Esophagus mucosa (tissue), 1 donor: Measurements from ENCODE around the gene FGD2. TPM values are rescaled to one million over a fixed set of nuclear protein-coding genes. Genes with fewer than 3 reads are reported as not detected.

Experiments
- ATAC-seq: fragments of 200-7000 bp; cut with Tn5 transposase; one replicate; pipeline ENCODE4 v1.9.1; 2020
- total RNA-seq: library from RNA; stranded (reverse); gene quantifications from one replicate; pipeline ENCODE4 v1.2.4, GENCODE V29; 2023
- donor health status: DM: yes; HTN: yes; CAD: no.

Gene FGD2
- total RNA-seq, 1 donor from 2014 or later = 9.8 TPM

- peak; percentile 85 for ATAC-seq
Observed at GRCh38 chr6:37018198-37019064, 13.0 kb downstream of the FGD2 start.

DNA sequence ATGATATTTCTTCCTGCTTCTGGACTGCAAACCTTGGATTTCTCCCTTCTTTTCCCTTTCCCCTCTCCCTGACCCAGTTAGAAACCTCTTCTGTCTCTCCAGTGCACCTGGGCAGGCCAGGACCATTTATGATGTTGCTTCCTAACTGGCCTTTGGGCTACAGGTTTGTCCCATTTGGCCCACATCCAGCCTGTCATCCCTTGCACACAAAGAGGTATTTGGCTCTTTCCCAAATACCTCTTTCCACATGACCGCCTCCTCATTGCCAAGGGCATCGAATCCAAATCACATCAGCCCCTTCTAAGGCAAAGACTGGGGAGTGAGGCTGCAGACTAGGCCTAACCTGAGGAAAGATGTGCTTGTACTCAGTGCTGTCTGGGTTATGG, 13.6 kb downstream of the FGD2 start:
- no peak for ATAC-seq

DNA sequence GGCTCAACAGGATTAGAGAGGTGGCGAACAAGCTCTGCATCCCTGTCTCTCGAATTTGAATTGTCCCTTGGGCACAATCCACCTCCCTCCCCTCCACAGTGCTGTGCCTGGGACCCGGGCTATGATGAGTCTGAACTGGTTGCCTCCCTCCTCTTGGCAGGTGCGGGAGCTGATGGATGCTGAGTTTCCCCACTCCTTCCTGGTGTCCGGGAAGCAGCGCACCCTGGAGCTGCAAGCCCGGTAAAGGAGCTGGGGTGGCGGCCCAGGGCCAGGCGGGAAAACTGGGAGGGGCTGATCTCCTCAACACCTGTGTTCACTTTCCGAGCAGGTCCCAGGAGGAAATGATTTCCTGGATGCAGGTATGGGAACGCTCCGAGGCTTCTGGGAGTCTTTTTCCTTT, 14.9 kb downstream of the FGD2 start:
- peak; percentile 8 for ATAC-seq

DNA sequence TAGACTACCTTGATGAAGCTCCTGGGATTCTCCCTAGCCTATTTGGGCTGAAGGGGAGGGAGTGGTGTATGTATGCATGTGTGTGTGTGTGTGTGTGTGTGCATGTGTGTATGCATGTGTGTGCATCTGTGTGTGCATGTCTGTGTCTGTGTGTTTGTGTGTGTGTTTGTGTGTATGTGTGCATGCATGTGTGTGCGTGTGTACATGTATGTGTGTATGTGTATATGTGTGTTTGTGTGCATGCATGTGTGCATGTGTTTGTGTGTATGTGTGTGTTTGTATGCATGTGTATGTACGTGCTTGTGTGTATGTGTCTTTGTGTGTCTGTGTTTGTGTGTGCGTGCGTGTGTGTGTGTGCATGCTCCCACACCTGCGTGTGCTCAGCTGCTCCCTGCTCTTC, 15.4 kb downstream of the FGD2 start:
- no peak for ATAC-seq

- no peak for ATAC-seq
Observed at GRCh38 chr6:37021356-37022129, 16.1 kb downstream of the FGD2 start.

DNA sequence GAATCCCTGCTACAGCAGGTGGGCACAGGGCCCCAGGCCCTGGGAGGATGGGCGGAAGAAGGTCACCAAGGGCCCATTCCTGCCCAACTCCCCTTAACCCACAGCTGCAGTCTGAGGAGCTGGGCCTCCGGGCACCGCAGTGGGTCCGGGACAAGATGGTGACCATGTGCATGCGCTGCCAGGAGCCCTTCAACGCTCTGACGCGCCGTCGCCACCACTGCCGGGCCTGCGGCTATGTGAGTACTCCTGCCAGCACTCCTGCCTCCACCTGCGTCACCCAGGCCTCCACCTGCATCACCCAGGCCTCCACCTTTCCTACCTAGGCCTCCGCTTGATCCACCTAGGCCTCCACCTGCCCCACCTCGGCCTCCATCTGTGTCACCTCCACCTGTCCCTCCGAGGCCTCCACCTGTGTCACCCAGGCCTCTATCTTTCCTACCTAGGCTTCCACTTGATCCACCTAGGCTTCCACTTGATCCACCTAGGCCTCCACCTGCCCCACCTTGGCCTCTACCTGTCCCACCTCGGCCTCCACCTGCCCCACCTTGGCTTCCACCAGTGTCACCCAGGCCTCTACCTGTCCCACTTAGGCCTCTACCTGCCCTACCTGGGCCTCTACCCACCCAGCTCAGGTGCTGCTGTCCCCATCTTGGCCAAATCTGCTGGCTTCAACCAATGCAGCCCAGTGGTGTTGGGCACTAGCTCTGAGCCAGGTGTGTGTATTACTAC, 16.8 kb downstream of the FGD2 start:
- no peak for ATAC-seq

- ATAC-seq = peak; percentile 87
Observed at GRCh38 chr6:37024656-37025337, 19.3 kb downstream of the FGD2 start.

DNA sequence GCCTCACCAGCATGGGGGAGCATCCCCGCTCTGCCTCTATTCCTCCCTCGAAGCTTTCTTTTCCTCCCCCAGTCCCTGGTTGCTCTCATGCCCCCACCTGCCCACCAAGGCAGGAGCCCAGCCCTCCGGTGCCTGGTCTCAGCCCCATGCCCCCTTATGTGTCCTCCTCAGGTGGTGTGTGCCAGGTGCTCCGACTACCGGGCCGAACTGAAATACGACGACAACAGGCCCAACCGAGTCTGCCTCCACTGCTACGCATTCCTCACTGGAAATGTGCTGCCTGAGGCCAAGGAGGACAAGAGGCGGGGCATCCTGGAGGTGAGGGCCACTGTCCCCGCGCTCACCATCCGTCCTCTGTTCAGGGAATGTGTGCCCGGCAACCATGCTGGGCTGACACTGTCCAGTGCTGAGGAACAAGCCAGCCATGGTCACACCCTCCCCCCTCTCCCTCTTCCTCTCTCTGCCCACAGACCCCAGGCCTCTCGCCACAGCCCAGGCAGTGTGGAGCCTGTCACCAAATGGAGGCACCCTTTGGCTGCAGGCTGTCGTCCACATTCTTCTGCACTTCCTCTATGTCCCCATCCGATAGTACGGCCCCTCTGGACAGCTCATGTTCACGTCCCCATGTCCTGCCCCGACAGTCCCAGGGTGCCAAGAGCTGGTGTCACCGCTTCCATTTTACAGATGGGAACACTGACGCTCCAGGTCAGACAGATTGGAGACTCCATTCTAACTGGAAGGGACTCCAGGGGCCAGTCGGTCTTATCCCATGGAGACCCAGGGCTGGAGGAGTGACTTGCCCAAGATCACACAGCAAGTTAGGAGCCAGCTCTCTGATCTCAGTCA, 20.4 kb downstream of the FGD2 start:
- ATAC-seq = no peak

GRCh38 chr6:37027036-37027720, 21.7 kb downstream of the FGD2 start:
- no peak for ATAC-seq

DNA sequence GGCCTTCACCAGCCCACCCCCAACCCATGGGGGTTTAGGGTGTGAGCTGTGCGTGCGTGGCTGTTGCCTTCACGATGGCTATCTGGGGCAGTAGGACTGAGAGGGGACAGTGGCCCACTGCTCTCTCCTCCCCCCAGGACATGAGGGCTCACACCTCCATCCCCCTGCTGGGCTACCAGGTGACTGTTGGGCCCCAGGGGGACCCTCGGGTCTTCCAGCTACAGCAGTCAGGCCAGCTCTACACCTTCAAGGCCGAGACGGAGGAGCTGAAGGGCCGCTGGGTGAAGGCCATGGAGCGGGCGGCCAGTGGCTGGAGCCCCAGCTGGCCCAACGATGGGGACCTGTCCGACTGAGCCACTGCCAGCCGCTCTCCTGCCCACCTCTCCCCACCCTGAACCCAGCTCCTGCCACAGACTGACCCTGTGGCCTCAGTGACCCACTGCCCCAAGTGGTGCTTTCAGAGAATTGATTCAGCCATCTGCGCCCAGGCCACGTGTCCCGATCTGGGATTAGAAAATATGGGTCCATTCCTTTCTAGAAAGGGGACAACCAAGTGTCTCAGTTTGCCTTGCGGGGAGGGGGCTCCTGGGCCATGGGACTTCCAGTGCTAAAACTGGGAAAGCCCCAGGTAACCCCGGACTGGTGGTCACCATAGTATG, 22.5 kb downstream of the FGD2 start:
- ATAC-seq = no peak

DNA sequence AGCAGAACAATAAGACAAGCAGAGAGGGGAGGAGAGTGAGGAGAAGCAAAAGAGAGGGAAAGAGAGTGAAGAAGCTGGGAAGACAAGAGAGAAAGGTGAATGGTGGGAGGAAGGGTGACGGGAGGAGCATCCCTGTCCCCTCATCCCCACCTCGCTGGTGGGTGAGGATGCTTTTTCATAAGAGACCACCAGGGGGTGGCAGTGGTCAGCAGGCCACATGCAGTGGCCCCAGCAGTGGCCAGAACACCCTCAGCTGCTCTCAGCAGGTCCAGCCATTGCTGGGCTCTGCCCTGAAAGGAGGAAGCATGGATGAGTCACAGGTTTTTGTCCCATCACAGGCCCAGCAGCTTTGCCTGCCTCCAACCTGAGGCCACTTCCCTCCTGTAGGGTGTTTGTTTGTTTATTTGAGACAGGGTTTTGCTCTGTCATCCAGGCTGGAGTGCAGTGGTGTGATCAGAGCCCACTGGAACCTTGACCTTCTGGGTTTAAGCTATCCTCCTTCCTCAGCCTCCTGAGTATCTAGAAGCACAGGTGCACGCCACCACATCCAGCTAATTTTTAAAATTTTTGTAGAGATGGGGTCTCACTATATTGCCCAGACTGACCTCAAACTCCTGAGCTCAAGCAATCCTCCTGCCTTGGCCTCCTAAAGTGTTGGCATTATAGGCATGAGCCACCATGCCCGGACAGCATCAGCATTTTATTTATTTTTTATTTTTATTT, 24.0 kb downstream of the FGD2 start:
- peak; percentile 64 for ATAC-seq

DNA sequence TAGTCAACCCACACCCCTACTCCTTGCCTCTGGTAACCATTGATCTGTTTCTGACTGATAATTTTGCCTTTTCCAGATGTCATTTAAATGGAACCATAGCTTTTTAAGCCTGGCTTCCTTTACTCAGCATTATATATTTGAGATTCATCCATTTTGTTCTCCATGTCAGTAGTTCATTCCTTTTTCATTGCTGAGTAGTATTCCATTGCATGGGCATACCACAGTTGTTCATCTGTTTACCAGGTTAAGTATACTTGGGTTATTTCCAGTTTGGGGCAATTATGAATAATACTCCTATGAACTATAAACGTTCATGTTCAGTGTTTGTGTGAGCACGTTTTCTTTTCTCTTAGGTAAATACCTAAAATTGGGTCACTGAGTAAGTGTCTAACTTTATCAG, 25.1 kb downstream of the FGD2 start:
- ATAC-seq = no peak

- no peak for ATAC-seq
Observed at GRCh38 chr6:37032239-37032638, 26.8 kb downstream of the FGD2 start.

GRCh38 chr6:37033255-37033654, 27.8 kb downstream of the FGD2 start:
- ATAC-seq = peak; percentile 55

DNA sequence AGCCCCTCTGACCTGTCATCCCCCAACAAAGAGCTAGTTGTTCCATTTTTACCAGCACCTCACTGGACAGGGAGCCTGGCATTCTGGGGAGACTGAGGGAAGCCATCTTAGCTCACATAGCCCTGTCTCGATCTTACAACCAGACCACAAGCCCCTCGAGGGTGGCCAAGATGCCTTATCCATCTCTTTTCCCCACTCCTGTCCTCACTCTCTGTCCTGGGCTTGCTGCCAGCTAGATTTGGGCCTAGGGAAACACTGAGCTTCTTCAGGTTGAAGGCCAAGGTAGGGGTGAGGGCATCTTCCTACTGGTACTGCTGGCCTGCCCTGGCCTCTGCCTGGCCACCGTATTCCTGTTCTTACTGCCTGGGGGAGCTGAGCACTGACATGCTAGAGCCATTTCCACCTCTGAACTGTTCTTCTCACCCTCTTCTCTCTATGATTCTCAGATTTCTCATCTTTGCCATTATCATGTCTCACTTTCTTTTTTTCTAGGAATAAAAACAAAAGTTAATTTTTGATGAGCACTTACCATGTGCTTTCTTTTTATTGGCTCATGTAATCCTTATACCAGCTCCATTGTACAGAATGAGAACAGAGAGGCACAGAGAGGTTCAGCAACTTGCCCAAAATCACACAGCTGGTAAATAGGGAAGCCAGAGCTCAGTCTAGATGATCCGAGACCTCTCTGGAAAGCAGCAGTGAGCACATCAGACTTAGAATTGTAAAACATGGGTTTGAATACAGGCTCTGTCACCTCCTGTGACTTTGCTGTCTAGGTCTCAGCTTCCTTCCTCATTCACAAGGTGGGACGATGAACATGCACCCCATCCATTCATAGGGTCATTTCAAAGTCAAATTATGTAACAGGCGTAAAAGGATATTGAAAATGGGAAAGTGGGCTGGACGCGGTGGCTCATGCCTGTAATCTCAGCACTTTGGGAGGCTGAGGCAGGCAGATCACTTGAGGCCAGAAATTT, 28.7 kb downstream of the FGD2 start:
- ATAC-seq = no peak

GRCh38 chr6:37036146-37036545, 30.7 kb downstream of the FGD2 start:
- no peak for ATAC-seq

DNA sequence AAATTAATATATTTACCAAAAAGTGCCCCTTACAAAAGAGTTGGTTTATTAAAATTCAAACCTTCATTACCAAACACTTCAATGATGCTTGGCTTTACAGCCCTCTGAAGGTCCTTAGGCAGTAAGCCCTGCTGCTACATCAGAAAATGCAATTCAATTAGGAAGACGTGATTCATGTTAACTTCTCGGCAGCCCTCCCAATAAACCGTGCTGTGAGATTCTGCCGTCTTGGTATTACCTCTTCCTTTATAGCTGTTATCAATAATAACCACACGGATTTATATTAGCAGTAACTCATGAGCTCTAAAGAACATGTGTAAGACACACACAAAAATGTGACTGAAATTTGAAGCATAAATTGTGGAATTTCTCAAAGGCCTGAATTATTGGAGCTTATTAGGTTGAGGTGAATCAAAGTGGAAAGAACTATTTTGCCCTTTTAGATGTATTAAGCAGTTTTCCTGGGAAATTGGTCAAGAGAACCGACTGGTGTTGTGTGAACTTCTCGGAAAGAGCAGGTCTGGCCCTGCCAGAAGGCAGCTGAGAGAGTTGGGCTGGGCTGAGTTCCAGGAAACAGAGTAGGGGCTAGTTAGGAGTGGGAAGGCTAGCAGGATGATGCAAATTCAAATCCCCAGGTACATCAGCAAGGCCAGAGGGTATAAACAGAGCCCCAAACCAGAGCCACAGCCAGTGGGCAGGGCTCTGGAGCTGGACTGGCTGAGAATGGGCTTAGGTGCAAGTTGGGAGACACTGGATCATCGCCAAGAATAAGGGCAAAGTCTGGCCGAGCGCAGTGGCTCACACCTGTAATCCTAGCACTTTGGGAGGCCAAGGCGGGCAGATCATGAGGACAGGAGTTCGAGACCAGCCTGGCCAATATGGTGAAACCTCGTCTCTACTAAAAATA, 33.1 kb downstream of the FGD2 start:
- ATAC-seq = peak; percentile 63
